HepG2 (cell line): ENCODE data around the gene RPP21. TPM values are rescaled to one million over a fixed set of nuclear protein-coding genes. Genes with fewer than 3 reads are reported as not detected.
A peak's percentile ranks its signal among the peaks of the same experiment; 100 is the strongest.

Experiments
- E2F5 ChIP-seq: sonication (generic); formaldehyde crosslinking; conservative IDR thresholded peaks from 2 replicates; pipeline ENCODE4 v1.4.0; 2020; ENCODE audit warnings: missing genetic modification reagents
- FLYWCH1 ChIP-seq: sonication (generic); formaldehyde crosslinking; IDR thresholded peaks from 2 replicates; pipeline ENCODE4 v1.8.1; 2023; ENCODE audit warnings: mild to moderate bottlenecking, missing genetic modification reagents
- FOXA1 ChIP-seq, 2 experiments: fragments of 450-650 bp in 1 of 2; sonication (generic) in 1 of 2; formaldehyde crosslinking in 1 of 2; IDR thresholded peaks; 2 replicates each; pipeline versions ENCODE4 v1.4.0 to v1.6.1; 2016 to 2020; ENCODE audit warnings: missing genetic modification reagents in 1 of 2
- FOXO1 ChIP-seq: sonication (generic); formaldehyde crosslinking; IDR thresholded peaks from 2 replicates; pipeline ENCODE4 v1.4.0; 2020; ENCODE audit warnings: missing genetic modification reagents
- GATAD1 ChIP-seq: IDR thresholded peaks from 2 replicates; pipeline ENCODE4 v1.6.1; 2016; ENCODE audit warnings: missing genetic modification reagents, missing compliant biosample characterization
- GTF2F1 ChIP-seq: fragments of 150-350 bp; IDR thresholded peaks from 2 replicates; pipeline ENCODE4 v1.6.1; 2014; ENCODE audit warnings: low read length
- MAF1 ChIP-seq: sonication (generic); formaldehyde crosslinking; IDR thresholded peaks from 2 replicates; pipeline ENCODE4 v1.5.0; 2020; ENCODE audit warnings: missing genetic modification reagents, borderline replicate concordance
- NFE2L1 ChIP-seq: sonication (generic); formaldehyde crosslinking; IDR thresholded peaks from 2 replicates; pipeline ENCODE4 v1.4.0; 2020; ENCODE audit warnings: missing genetic modification reagents, mild to moderate bottlenecking, borderline replicate concordance
- REPIN1 ChIP-seq: sonication (generic); formaldehyde crosslinking; IDR thresholded peaks from 2 replicates; pipeline ENCODE4 v1.8.0; 2022; ENCODE audit warnings: missing genetic modification reagents, low read depth, mild to moderate bottlenecking, borderline replicate concordance
- RFX3 ChIP-seq: IDR thresholded peaks from 2 replicates; pipeline ENCODE4 v1.6.1; 2016; ENCODE audit warnings: missing biosample characterization, missing genetic modification reagents
- SKI ChIP-seq: fragments of 450-650 bp; IDR thresholded peaks from one replicate; pipeline ENCODE4 v1.6.1; 2018; ENCODE audit warnings: mild to moderate bottlenecking; ENCODE audit not compliant: partially characterized antibody
- TGIF2 ChIP-seq: IDR thresholded peaks from 2 replicates; pipeline ENCODE4 v1.6.1; 2016; ENCODE audit warnings: control low read depth, missing compliant biosample characterization
- THYN1 ChIP-seq: sonication (generic); formaldehyde crosslinking; IDR thresholded peaks from 2 replicates; pipeline ENCODE4 v1.8.1; 2023; ENCODE audit warnings: low read depth, mild to moderate bottlenecking, moderate library complexity, missing genetic modification reagents, borderline replicate concordance
- ZNF121 ChIP-seq: sonication (generic); formaldehyde crosslinking; IDR thresholded peaks from 2 replicates; pipeline ENCODE4 v1.5.0; 2020; ENCODE audit warnings: mild to moderate bottlenecking, missing genetic modification reagents
- ZNF292 ChIP-seq: sonication (generic); formaldehyde crosslinking; IDR thresholded peaks from 2 replicates; pipeline ENCODE4 v1.8.1; 2022; ENCODE audit warnings: mild to moderate bottlenecking, low read depth, missing genetic modification reagents, borderline replicate concordance
- ZNF318 ChIP-seq: sonication (generic); formaldehyde crosslinking; IDR thresholded peaks from 2 replicates; pipeline ENCODE4 v1.4.0; 2020; ENCODE audit warnings: mild to moderate bottlenecking, missing genetic modification reagents
- ZNF747 ChIP-seq: sonication (generic); formaldehyde crosslinking; IDR thresholded peaks from 2 replicates; pipeline ENCODE4 v1.8.1; 2023; ENCODE audit warnings: missing genetic modification reagents, mild to moderate bottlenecking, borderline replicate concordance
- ZNF83 ChIP-seq: sonication (generic); formaldehyde crosslinking; IDR thresholded peaks from 2 replicates; pipeline ENCODE4 v1.4.0; 2020; ENCODE audit warnings: missing genetic modification reagents, mild to moderate bottlenecking, borderline replicate concordance
- ZSCAN30 ChIP-seq: sonication (generic); formaldehyde crosslinking; IDR thresholded peaks from 2 replicates; pipeline ENCODE4 v1.5.0; 2020; ENCODE audit warnings: mild to moderate bottlenecking, missing genetic modification reagents
- ZUFSP ChIP-seq: sonication (generic); formaldehyde crosslinking; IDR thresholded peaks from 2 replicates; pipeline ENCODE4 v1.9.0; 2021; ENCODE audit warnings: missing genetic modification reagents, mild to moderate bottlenecking, borderline replicate concordance
- polyA plus RNA-seq, 8 experiments: library from polyadenylated mRNA; depleted of rRNA in 3 of 8; stranded (reverse) in 7 of 8; unstranded in 1 of 8; fragments of >200 nt; fragmentation: Illumina TruSeq in 4 of 8; extraction: Trizol in 4 of 8; gene quantifications; 2 replicates each; pipeline versions ENCODE4 v1.2.1 to v1.2.3, GENCODE V29; 2011 to 2016; ENCODE audit warnings: low read depth in 4 of 8, missing spikeins in 1 of 8, mixed read lengths in 1 of 8; ENCODE audit not compliant: insufficient read depth in 1 of 8
- total RNA-seq, 5 experiments: library from RNA; depleted of rRNA; stranded (reverse); fragments of >200 nt; fragmentation: Illumina TruSeq; extraction: Trizol; gene quantifications; 2 replicates each; pipeline ENCODE4 v1.2.3, GENCODE V29; 2016; ENCODE audit warnings: low read depth in 1 of 5

Gene RPP21
- total and polyA plus RNA-seq, 2 of the 13 experiments (the other 11 are each of a cell fraction or from before 2014, with no cell fraction given) = 53.1 to 72.3 TPM

- TF ChIP-seq ZUFSP (no peak), RFX3 (CRISPR knock-in tag) (no peak), FOXO1 (CRISPR knock-in tag) (no peak), THYN1 (CRISPR knock-in tag) (no peak), GATAD1 (no peak), ZNF747 (no peak), E2F5 (no peak), FOXA1 (IDR thresholded peaks at IDR 0.05) (no peak), FOXA1 (CRISPR knock-in tag; IDR thresholded peaks at IDR 0.05) (0 out of 2 replicates have a peak, but pooled peaks have one; percentile 31), GTF2F1 (no peak), ZNF318 (0 out of 2 replicates have a peak, but pooled peaks have one; percentile 40), FLYWCH1 (CRISPR knock-in tag) (no peak), TGIF2 (CRISPR knock-in tag) (no peak), NFE2L1 (CRISPR knock-in tag) (no peak), REPIN1 (CRISPR knock-in tag) (no peak), ZNF292 (CRISPR knock-in tag) (no peak; the same call in 1 of the 2 replicates), ZSCAN30 (CRISPR knock-in tag) (no peak), ZNF121 (CRISPR knock-in tag) (0 out of 2 replicates have a peak, but pooled peaks have one; percentile 2), MAF1 (CRISPR knock-in tag) (no peak), ZNF83 (CRISPR knock-in tag) (0 out of 2 replicates have a peak, but pooled peaks have one; percentile 60), SKI (no peak)
Measured at GRCh38 chr6:30327232-30327746, 17.7 kb upstream of the RPP21 start (continued).
